NCI-H69 (cell line): Measurements from ENCODE around the gene ESYT3.
"Not testable (repeated sequence)": the region's sequence is repeated elsewhere in the genome, so short reads cannot be mapped to it uniquely, and the experiment has no call there.

Source experiments
- DNase-seq: peaks from one replicate; lab custom pipeline; 2025; lab: John Stamatoyannopoulos, UW

The ESYT3 gene

DNA sequence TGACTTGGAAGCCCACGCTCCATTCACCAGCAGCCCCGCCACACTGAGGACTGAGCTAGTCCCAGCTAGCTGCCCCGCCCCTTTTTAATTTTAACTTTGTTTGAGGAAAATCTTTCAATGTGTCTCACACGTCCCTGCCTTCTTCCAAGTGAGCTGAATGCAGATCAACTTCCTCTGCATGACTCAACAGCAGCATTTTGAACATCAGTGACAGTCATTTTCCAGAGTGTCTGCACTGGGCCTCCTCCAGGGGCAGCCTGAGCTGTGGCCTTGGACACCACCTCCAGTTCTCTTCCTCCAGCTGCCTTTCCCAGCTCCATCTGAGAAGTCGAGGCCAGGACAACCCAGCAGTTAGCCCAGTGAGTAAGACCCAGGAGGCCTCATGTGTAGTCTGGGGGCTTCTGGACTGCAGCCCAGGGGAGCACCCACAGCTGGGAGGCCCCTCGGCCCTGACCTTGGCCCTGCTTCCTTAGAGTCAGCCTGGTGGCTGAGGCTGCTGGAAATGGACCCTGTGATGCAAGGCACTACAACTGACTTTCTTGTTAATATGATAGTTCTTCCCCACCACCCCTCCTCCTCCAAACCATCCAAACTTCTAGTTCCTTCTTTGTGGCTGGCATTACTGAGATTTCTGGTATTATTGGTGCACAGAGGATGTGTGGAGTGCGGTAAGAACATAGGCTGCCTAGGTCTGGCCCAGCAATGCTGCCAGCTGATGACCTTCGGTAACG, 21.4 kb upstream of the ESYT3 start:
- no peak for DNase-seq

DNA sequence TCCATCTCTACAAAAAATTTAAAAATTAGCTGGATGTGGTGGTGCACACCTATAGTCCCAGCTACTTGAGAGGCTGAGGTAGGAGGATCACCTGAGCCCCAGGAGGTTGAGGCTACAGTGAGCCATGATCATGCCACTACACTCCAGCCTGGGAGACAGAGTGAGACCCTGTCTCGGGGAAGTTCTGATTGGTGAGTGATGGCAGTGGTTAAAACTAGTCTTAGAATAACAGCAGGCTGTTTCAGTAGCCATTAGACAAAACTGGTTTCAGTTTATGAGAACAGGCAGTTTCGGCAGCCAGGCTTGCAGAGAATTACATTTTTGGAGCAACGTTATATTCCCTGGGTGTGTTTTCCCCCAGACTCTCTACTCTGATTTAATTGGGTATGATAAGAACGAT, 18.2 kb upstream of the ESYT3 start:
- DNase-seq = not testable (repeated sequence)

GRCh38 chr3:138417559-138417982, 16.8 kb upstream of the ESYT3 start:
- peak; percentile 69 for DNase-seq

GRCh38 chr3:138418601-138419206, 15.7 kb upstream of the ESYT3 start:
- DNase-seq = no peak

DNA sequence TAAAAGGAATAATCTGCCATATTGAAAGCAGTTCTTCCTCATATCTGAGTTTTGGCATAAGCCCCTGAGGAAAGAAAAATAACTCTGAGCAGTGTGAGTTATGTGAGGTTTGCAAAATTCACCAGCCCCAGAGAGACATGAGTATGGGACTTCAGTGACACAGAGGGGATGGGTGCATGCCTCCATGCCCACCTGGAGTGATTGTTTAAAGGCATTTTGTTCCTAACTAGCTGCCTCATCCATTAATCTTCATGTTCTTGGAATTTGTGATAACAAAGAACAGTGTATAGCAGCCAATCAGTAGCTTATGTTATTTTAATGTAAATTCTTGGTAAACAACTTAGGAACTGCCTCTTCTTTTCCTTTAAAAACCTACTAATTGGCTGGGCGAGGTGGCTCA, 11.1 kb upstream of the ESYT3 start:
- no peak for DNase-seq

- no peak for DNase-seq
These were observed 10.1 kb upstream of the ESYT3 start for GRCh38 chr3:138424323-138424722.

DNA sequence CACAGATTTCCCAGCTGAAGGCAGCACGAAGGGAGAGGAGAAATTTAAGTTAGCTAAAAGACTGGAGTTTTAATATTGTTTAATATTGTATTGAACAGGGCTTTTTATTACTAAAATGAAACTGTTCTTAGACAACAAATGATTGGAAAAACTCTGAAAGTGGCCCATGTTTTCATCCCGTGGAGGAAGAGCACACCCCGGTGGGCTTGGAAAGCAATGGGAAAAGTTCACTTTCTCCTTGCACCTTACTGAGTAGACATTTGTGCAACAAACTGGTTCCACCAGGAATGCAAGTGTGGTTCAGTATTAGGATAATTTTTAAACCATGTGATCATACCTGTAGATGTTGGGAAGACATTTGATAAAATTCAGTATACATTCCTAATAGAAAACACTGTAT, 8.2 kb upstream of the ESYT3 start:
- DNase-seq = no peak

- DNase-seq = not testable (repeated sequence)
These were observed 7.7 kb upstream of the ESYT3 start for GRCh38 chr3:138426754-138427153.

DNA sequence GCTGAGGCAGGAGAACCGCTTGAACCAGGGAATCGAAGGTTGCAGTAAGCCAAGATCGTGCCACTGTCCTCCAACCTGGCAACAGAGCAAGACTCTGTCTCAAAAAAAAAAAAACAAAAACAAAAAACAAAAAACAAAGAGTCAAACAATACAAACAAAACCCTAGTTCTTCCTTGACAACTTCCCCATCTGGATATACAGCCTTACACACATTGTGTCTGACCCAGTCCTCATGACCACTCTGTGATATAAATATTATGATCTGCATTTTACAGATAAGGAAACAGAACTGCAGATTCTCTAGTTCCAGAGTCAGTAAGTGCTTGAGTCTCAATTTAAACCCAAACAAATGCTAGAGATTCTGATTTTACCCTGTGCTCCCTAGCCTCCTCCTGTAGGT, 4.8 kb upstream of the ESYT3 start:
- no peak for DNase-seq

GRCh38 chr3:138432576-138433240, 1.7 kb upstream of the ESYT3 start:
- DNase-seq = no peak

DNA sequence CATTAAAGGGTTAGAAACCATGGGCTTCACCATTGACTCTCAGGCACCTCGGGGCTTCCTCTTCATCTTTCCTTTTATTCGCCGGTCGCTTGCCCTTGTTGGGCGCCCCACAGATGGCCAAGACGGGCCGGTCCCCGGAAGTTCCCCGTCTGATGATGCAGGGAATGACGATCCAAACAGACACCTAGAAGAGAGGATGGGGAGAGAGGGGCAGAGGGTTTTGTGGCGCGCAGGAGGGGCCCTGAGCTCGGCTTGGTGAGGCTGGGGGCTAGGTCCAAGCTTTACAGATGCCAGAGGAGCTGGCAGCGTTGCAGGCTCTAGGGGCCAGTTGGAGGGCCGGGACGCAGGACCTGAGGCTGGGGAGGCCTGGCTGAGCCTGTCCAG, 532 bp upstream of the ESYT3 start:
- no peak for DNase-seq

DNA sequence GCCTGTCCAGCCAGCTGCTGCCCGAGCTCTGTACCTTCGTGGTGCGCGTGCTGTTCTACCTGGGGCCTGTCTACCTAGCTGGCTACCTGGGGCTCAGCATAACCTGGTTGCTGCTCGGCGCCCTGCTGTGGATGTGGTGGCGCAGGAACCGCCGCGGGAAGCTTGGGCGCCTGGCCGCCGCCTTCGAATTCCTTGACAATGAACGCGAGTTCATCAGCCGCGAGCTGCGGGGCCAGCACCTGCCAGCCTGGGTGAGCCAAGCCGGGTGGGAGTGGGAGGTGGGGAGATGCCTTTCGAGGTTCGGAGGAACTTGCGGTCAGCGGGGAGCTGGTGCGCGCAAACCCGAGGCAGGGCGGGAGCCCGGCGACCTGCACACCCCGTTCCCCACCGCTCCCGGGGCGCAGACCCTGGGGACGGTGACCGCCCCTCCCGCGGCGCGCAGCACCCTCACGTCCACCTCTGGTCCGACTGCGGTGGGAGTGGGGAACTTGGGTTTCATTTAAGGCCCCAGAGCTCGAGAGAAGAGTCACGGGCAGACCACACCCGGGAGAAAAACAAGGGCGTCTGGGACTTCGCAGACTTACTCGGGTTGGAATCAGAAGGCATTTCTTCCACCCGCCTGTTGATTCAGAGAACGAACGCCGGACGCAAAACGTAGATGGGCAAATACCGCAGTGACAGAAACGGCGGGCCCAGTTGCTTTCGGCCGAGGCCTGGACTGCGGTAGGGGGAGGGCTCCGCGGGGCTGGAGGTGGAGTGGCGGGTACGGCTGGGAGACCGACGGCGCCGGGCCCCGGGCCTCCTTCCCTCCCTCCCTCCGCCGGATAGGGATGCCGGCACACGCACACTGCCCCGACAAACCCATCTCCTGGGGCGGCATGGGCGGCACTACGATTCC, 708 bp downstream of the ESYT3 start:
- DNase-seq = peak; percentile 40

DNA sequence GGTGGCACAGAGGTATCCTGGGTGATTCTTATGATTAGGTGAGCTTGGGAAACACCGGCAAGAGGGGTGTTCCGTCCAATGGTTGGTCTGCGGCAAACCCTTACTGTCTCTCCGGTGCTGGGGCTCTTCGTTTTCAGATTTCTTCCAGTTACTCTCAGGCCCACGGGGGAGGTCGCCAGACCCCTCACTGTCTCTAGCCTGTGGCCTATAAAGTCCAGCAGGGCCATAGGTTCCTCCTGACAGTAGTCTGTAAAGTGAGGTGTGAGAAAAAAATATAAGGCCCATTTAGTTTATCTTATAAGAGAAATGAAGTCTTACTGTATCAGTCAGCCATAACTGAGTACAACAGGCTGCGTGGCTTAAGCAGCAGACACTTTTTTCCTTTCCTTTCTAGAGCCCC, 1.4 kb downstream of the ESYT3 start:
- no peak for DNase-seq

GRCh38 chr3:138437281-138437680, 2.9 kb downstream of the ESYT3 start:
- no peak for DNase-seq

- peak; percentile 56 for DNase-seq
These were observed 4.5 kb downstream of the ESYT3 start for GRCh38 chr3:138438896-138439295.

DNA sequence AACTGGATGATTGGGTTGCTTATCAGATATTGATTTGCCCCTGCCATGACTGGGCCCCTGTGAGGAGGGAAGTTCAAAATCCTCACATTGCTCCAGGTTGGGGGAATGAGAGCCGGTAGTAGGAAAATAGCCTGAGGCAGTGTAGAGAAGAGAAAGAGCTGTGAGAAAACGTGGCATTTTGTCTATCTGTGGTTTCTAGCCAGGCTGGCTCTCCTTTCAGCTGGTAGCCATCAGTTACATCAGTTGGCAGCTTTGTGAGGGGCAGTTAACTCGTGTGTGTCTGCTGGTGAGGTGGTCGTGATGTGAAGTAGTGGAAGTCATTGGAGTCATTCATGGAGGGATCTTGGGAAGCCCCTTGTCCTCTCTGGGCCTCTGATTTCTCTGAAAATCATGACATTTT, 5.2 kb downstream of the ESYT3 start:
- DNase-seq = peak; percentile 24

DNA sequence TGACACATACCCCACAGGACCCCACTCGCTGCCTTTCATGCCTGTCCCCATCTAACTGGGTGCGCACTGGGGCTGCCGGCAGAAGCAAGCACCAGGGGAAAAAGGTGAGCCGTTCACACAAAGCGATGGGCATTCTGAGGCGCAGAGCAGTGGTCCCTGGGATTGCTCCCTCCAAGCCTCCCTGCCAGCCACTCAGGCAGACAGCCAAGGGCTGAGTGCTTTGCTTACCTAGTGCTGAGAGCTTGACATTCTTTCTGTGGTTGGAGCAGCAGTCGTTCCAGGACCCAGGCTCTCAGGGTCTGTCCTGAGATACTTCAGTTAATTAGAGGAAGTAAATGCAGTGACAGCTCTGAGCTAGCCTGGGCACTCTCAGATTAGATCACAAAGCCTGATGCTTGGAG, 5.7 kb downstream of the ESYT3 start:
- DNase-seq = no peak

GRCh38 chr3:138440596-138440995, 6.2 kb downstream of the ESYT3 start:
- no peak for DNase-seq

DNA sequence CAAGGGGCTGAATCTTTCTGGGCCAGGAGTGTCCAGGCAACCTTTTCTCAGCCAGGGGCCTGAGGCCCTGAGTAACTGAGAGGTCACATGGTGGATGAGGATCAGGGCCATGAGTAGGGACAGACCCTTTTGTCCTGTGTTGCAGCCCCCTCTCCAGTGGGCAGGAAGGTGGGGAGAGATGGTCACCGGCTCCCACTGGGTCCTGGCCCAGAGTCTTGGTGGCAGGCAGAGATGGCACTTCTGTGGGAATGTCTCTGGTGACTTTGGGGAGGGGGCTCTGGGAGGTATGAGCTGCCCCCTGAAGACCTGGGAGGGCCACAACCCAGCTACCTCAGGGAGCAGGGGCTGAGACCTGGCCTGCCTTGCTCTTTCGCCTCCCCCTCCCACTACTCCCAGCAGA, 6.8 kb downstream of the ESYT3 start:
- no peak for DNase-seq

DNA sequence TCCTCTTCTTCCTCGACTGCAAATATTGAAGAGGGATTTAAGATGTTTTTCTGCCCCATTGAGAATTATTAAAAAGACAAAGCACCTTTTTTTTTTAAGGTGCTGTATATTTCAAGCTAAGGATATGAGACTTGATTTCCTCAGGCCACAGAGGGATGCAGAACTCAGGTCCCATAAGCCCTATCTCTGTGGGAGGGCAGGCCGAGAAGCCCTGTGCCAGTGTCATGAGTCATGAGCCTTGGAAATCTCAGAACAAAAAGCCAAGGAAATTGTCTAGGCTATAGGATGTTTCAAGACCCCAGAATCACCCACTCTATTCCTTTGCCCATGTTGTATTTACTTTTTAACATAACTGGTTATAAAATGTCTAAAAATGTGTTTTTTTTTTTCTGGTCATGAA, 7.3 kb downstream of the ESYT3 start:
- no peak for DNase-seq

GRCh38 chr3:138442433-138442832, 8.0 kb downstream of the ESYT3 start:
- DNase-seq = no peak

DNA sequence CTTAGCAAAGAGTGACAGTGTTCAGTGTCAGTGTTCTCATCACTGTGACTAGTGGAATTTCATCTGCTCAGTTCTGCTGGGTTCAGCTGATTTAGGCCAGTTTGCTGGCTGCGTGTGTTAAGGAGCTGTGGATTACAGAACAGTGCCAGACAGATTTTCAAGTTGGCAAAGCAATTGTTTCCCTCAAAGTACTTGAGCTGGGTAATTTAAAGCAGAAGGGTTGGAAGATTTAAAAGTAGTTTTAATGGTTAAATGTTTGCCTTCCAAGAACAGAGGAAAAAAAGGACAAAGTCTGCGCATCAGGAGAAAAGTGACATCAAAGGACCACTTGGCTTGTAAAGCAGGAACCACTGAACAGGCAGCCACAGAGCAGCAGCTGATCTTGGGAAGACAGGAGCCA, 8.7 kb downstream of the ESYT3 start:
- no peak for DNase-seq
